GM10847 (cell line): ENCODE data around the gene VEPH1.

Source experiments
- POLR2A ChIP-seq: IDR thresholded peaks from 2 replicates; pipeline ENCODE4 v1.6.1; 2011; ENCODE audit not compliant: insufficient read length; ENCODE audit errors: extremely low read depth

Gene VEPH1

DNA sequence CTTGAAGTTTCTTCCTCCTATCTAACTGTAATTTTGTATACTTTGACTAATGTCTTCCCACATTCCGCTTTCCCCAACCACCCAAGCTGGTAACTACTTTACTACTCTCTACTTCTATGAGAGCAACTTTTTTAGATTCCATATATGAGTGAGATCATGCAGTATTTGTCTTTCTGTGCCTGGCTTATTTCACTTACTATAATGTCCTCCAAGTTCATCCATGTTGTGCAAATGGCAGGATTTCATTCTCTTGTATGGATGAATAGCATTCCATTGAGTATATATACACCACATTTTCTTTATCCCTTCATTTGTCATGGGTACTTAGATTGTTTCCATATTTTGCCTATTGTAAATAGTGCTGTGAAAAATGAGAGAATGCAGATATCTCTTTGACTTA lies 264.8 kb downstream of the VEPH1 start:
- no peak for TF ChIP-seq POLR2A

DNA sequence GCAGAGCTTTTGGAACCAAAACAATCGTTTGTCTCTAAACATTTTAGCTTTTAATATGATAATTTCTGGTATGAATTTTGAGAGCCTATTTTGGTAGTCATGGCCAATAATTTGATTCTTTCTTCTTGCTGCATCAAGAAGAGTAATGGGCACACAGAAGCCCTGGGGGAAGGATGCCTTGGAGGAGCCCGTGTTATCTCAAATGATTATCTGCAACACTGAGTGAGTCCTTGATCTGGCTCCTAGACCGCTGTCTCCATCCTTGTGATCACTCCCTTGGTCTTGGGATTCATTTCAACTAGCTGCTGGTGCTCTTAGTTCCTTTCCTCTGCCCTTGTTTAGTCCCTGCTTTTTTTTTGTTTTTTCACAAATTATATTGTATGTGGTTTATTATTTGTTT lies 265.3 kb downstream of the VEPH1 start:
- TF ChIP-seq POLR2A: no peak

DNA sequence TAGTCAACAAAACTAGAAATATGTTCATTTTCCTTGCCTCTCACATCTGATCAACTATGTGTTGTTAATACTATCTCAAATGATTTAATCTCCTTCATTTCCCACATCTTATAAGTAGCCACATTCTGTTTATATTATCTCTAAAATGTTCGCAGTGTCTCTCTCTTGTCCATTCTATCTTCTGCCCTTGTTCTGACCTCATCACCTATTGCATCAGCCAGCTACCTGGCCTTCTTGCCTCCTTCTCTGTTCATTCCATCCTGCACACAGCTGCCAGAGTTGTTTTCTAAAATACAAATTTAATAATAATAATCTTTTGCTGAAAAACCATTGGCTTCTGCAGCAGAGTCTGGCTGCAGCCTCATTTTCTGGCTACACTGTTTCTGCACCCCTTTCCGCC lies 267.9 kb downstream of the VEPH1 start:
- TF ChIP-seq POLR2A: no peak

DNA sequence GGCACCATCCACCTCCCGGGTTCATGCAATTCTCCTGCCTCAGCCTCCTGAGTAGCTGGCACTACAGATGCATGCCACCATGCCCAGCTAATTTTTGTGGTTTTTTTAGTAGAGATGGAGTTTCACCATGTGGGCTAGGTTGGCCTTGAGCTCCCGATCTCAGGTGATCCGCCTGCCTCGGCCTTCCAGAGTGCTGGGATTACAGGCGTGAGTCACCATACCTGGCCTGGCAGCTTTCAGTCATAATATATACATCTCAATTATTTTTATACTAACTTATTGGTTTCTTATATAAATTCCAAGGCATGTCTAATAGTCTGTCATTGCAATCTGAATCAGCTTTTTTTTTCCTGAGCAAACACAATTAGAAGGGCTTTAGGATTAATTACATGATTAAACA lies 269.3 kb downstream of the VEPH1 start:
- TF ChIP-seq POLR2A: no peak

DNA sequence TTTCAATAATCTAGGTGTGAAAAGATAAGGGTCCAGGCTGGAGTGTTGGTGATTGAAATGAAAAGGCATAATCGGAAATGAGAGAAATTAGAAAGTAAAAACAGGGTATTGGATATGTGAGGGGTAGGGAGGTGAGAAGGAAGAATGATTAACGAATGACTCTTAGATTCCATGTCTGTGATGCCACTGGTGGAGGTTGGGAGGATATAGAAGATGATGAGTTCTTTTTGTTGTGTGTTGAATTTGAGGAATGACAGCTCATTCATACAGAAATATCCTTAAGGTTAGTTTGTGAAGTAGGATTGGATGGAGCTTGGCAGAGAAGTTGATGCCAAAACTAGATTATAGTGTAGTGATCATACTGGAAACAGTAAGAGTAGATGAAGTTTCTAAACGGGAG lies 271.1 kb downstream of the VEPH1 start:
- TF ChIP-seq POLR2A: no peak

DNA sequence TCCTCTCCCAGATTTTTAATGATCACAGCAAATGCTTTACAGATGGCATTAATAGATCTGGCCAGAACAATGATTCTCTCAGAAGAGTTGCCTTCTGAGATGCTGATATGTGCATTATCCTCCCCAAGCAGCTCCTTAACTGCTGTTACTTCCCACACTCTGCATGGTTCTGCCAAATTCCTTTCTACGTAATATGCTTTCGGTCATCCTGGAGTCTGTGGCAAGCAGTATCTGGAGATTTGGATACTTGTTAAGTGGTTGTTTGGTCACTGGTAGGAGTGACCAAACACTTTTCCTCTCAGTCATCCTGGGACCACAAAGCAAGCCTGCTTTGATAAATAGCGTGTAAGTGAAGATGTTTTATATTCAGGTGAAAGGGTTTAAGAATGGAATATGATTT lies 272.1 kb downstream of the VEPH1 start:
- no peak for TF ChIP-seq POLR2A

DNA sequence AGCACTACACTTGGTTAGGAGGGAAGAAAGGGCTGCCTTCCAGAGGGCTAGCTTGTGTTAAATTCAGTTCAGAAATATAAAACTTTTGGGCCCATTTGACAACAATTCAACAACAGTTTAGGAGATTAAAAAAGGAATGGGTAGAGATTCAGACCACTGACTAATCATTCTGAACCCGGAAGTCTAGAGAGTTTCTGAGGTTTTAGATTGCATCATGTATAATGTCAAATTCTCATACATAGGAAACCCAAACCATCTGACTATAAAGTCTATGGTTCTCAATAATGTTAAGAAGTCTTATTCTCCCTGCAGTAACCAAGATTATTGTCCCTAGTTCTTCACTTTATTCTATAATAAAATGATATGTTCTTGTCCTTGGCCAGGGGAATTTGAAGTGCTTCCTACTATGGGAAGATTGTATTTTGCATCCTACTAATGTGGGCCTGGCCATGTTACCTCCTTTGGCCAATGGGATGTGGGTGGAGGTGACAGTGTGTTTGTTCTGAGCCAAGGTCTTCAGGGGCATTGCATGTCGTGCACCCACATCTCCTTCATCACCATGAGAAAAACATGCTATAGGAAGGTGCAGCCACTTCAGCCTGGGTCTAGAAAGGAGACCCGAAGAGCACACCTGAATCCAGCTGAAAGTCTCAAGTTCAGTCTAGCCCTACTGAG lies 276.9 kb downstream of the VEPH1 start:
- TF ChIP-seq POLR2A: no peak

DNA sequence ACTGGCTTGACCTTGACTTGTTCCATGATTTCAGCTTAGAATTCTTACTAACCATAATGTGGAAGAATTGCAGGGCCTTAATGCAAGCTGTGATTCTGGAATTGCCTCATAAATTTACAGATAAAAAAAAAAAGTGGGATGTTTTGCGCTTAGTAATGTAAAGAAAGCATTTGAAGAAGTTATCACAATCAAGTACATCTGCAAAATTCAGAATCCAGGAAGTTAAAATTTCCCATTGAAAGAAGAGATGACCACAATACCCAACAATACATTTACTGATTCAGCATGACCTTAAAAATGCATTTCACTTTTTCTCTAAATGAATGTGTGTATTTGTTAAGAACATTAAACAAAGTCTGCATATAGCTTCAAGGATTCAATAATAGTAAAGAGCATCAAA lies 278.2 kb downstream of the VEPH1 start:
- no peak for TF ChIP-seq POLR2A

DNA sequence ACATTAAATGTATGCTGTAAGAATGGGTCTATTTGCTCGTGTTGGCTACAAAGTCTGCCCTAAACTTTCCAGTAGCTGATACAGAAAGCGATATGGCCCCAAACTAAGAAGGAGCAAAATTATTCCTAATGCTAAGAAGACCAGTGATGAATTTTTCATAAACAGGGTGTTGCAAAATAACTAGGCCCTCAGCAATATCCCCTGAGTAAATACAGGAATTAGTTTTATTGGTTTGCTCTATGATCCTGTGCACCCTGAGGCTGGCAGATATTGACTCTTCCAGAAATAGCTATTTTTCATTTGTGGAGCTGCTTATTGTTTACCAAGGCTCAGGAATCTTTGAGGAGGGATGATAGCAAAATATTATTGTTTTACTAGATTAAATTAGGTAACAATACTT lies 282.3 kb downstream of the VEPH1 start:
- TF ChIP-seq POLR2A: no peak

DNA sequence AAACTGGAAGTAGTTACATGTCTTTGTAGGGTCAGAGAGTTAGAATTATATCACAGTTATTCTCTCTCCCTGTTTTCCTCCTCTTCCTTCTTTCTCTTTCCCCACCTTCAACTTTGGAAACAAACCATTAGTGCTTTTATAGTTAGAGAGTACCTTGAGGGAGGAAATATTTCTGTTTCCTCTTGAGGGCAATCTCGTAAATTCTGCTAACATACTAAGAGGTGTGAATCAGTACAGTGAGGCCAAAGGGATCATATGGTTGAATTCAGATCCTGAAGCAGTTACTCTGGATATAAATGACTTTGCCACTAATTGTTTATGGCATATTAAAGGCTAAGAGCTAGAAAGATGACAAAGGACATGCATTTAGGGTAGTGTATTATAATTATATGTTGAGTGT lies 283.0 kb downstream of the VEPH1 start:
- TF ChIP-seq POLR2A: no peak

DNA sequence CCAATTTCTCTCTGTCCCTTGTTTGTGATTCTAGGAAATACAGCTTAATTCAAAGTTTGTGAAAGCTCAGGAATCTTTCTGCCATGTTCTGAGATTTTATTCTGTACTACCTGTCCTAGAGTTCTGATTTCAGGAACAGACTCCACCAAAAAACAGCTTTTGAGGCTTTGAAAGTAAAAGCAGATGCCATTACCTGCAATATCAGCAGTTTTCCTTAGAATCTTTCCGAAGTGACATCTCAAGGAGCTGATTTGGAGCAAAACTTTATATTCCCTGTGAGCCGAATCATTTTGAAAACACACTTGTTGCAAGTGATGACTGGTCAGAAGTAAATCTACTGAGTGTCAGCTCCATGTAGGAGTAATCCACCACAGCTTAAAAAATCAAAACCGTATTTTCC lies 284.0 kb downstream of the VEPH1 start:
- no peak for TF ChIP-seq POLR2A
